ENCODE data around the gene PFDN6. TPM values are rescaled to one million over a fixed set of nuclear protein-coding genes. Genes with fewer than 3 reads are reported as not detected.

Gene PFDN6
- total and polyA plus RNA-seq, 9 of the 15 experiments (the other 6 are each of a cell fraction or from before 2014, with no cell fraction given), result 6.8 to 475 (median 216) TPM

DNA sequence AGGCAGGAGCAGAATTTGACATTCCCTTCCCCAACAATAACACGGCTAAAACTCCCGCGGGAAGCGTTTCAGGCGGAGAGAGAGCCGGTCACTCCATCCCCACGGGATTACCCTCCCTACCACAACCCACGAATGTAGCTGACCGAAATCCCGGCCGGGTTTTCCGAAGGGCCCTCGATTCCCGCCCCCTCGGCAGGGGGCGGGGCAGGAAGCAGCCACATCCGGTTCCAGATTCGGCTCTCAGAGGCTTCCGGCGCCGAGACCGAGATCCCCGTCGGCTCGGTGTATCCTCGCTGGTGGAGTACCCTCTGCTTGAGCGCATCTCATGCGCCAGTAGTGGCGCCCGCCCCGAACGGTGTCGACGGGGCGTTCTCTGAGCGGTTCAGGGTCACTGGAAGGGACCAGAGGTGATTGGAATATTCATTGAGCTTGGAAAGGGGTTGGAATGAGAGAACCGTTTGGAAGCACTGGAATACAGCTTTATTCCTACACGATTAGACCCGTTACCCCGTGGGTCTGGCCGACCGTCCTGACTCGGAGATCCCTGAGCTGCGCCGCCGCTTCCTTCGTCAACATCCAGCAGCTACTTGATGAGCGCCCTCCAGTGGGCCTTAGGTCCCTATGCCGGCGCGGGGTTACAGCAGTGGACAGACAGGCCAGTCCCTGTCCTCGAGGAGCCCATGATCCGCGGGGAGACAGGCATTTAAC is 10.0 kb downstream of the PFDN6 start (continued):
- TF ChIP-seq, protein P1, sequence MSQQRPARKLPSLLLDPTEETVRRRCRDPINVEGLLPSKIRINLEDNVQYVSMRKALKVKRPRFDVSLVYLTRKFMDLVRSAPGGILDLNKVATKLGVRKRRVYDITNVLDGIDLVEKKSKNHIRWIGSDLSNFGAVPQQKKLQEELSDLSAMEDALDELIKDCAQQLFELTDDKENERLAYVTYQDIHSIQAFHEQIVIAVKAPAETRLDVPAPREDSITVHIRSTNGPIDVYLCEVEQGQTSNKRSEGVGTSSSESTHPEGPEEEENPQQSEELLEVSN (IDR thresholded peaks at IDR 0.05; ENCODE audit: borderline replicate concordance in 1 of 2, extremely low read depth in 1 of 2, insufficient read depth in 1 of 2, insufficient read length in 1 of 2, low read depth in 1 of 2, low read length in 1 of 2, poor library complexity in 1 of 2, severe bottlenecking in 1 of 2), result peak; percentile 43 to 87
- TF ChIP-seq ZNF175 (CRISPR knock-in tag; IDR thresholded peaks at IDR 0.05; ENCODE audit: low read depth) (peak; percentile 88), SIN3B (IDR thresholded peaks at IDR 0.05; ENCODE audit: low read depth) (peak; percentile 30; the same call in 1 of the 2 replicates), PCBP1 (IDR thresholded peaks at IDR 0.05; ENCODE audit: low read depth, low read length, poor library complexity, severe bottlenecking) (no peak), RERE (CRISPR knock-in tag; IDR thresholded peaks at IDR 0.05; ENCODE audit: borderline replicate concordance) (no peak), CBX2 (IDR thresholded peaks at IDR 0.05; ENCODE audit: insufficient read depth, low read length, poor library complexity, severe bottlenecking) (no peak), MBD2 (IDR thresholded peaks at IDR 0.05; ENCODE audit: borderline replicate concordance, low read depth) (peak; percentile 76; the same call in 1 of the 2 replicates), TCF7 (IDR thresholded peaks at IDR 0.05; ENCODE audit: borderline replicate concordance) (peak; percentile 6; the same call in 1 of the 2 replicates), SRSF9 (IDR thresholded peaks at IDR 0.05; ENCODE audit: borderline replicate concordance, low read depth, low read length) (no peak), HDAC6 (IDR thresholded peaks at IDR 0.05; ENCODE audit: low read depth, low read length) (no peak), SMC3 (conservative IDR thresholded peaks at IDR 0.05; ENCODE audit: insufficient read depth, low read depth, low read length) (peak; percentile 70), ZNF507 (tag; conservative IDR thresholded peaks at IDR 0.05) (no peak), MIER1 (IDR thresholded peaks at IDR 0.05; ENCODE audit: low read depth) (peak; percentile 53; the same call in 1 of the 2 replicates)
- TF ChIP-seq, protein P2, sequence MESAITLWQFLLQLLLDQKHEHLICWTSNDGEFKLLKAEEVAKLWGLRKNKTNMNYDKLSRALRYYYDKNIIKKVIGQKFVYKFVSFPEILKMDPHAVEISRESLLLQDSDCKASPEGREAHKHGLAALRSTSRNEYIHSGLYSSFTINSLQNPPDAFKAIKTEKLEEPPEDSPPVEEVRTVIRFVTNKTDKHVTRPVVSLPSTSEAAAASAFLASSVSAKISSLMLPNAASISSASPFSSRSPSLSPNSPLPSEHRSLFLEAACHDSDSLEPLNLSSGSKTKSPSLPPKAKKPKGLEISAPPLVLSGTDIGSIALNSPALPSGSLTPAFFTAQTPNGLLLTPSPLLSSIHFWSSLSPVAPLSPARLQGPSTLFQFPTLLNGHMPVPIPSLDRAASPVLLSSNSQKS (CRISPR knock-in tag; IDR thresholded peaks at IDR 0.05), result no peak
- TF ChIP-seq, protein P3, sequence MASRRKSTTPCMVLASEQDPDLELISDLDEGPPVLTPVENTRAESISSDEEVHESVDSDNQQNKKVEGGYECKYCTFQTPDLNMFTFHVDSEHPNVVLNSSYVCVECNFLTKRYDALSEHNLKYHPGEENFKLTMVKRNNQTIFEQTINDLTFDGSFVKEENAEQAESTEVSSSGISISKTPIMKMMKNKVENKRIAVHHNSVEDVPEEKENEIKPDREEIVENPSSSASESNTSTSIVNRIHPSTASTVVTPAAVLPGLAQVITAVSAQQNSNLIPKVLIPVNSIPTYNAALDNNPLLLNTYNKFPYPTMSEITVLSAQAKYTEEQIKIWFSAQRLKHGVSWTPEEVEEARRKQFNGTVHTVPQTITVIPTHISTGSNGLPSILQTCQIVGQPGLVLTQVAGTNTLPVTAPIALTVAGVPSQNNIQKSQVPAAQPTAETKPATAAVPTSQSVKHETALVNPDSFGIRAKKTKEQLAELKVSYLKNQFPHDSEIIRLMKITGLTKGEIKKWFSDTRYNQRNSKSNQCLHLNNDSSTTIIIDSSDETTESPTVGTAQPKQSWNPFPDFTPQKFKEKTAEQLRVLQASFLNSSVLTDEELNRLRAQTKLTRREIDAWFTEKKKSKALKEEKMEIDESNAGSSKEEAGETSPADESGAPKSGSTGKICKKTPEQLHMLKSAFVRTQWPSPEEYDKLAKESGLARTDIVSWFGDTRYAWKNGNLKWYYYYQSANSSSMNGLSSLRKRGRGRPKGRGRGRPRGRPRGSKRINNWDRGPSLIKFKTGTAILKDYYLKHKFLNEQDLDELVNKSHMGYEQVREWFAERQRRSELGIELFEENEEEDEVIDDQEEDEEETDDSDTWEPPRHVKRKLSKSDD (conservative IDR thresholded peaks at IDR 0.05; ENCODE audit: low read length), result no peak

All from K562 (cell line).